DOHH2 (cell line): ENCODE measurements around the gene PRDM16.

Experiments used
- EZH2phosphoT487 ChIP-seq: fragments of 200-600 bp; sonication (generic); IDR thresholded peaks from 2 replicates; pipeline ENCODE4 v1.6.1; 2017; ENCODE audit warnings: borderline replicate concordance, mild to moderate bottlenecking, antibody characterized with exemption, low read length, moderate library complexity, mixed read lengths
- TF ChIP-seq, protein P1 (sequence below): fragments of 200-600 bp; sonication (generic); IDR thresholded peaks from one replicate; pipeline ENCODE4 v1.5.1; 2014; ENCODE audit warnings: antibody characterized with exemption, mild to moderate bottlenecking, low read depth, low read length; ENCODE audit not compliant: poor library complexity, severe bottlenecking

DNA sequence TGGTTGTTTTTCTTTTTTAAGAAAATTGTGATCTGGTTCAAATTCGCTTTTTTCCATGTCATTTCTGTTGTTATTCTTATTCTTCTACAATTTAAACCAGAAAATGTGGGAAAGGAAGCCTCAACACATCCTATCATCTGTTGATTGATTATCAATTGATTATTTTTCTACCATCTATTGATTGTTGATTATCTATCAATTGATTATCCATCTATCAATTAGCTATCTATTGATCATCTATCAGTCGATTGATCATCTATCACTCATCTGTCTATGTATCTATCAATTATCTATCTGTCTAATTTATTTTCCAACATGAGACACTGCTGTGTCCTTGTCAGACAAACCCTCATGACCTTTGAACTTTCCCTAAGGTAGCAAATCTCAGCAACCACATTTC lies 249.3 kb downstream of the PRDM16 start:
- TF ChIP-seq, protein P1, sequence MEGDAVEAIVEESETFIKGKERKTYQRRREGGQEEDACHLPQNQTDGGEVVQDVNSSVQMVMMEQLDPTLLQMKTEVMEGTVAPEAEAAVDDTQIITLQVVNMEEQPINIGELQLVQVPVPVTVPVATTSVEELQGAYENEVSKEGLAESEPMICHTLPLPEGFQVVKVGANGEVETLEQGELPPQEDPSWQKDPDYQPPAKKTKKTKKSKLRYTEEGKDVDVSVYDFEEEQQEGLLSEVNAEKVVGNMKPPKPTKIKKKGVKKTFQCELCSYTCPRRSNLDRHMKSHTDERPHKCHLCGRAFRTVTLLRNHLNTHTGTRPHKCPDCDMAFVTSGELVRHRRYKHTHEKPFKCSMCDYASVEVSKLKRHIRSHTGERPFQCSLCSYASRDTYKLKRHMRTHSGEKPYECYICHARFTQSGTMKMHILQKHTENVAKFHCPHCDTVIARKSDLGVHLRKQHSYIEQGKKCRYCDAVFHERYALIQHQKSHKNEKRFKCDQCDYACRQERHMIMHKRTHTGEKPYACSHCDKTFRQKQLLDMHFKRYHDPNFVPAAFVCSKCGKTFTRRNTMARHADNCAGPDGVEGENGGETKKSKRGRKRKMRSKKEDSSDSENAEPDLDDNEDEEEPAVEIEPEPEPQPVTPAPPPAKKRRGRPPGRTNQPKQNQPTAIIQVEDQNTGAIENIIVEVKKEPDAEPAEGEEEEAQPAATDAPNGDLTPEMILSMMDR, result no peak
- no peak for TF ChIP-seq EZH2phosphoT487
